Fibroblast of peridontal ligament (primary cell): ENCODE results near the gene LIX1L.
"Not testable (repeated sequence)": the region's sequence is repeated elsewhere in the genome, so short reads cannot be mapped to it uniquely, and the experiment has no call there.

Experiments used
- DNase-seq: peaks from one replicate; pipeline ENCODE4 v3.0.0-alpha.2; 2010; ENCODE audit errors: extremely low read depth

The LIX1L gene

GRCh38 chr1:145936247-145936646 is 21.6 kb downstream of the LIX1L start:
- no peak for DNase-seq

DNA sequence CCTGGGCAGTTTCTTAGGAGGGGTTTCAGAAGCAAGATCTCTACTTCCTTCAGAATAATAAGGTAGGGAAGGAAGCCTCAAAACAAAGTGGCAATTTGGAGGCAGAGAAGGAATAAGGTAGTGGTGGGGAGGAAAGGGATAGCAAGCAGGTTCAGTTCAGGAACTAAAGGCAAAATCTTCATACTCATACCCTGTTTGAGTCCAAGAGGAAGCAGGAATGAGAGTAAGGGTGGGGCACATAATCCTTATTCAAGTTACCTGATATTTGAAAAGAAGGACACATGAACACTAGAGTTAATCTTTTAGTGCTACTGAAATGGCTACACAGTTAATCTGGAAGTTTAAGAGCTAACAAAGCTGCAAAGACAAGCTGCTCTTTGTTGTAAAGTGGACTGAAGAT is 22.1 kb downstream of the LIX1L start:
- DNase-seq, result no peak

DNA sequence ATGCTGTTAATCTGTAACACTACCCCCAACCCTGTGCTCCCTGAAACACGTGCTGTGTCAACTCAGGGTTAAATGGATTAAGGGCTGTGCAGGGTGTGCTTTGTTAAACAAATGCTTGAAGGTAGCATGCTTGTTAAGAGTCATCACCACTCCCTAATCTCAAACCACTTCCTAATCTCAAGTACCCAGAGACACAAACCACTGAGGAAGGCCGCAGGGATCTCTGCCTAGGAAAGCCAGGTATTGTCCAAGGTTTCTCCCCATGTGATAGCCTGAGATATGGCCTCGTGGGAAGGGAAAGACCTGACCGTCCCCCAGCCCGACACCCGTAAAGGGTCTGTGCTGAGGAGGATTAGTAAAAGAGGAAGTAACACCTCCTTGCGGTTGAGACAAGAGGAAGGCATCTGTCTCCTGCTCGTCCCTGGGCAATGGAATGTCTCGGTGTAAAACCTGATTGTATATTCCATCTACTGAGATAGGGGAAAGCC is 25.3 kb downstream of the LIX1L start:
- not testable (repeated sequence) for DNase-seq

DNA sequence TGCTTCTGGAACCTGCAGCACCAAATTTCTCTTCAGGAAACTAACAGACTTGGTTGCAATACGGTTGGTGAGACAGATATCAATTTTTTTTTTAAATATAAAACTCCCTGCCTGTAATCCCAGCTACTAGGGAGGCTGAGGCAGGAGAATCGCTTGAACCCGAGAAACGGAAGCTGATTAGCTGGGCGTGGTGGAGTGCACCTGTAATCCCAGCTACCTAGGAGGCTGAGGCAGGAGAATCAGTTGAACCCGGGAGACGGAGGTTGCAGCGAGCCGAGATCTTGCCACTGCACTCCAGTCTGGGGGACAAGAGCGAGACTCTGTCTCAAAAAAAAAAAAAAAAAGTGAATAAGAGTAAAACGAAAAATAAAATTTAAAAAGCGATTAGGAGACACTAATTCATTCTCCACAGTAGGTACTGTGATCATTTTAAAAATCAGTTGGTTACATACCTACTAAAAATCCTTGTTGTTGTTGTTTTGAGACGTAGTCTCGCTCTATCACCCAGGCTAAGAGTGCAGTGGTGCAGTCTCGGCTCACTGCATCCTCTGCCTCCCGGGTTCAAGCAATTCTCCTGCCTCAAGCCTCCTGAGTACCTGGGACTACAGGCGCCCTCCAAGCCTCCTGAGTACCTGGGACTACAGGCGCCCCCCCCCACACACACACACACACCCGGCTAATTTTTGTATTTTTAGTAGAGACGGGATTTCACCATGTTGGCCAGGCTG is 29.7 kb downstream of the LIX1L start:
- DNase-seq, result no peak

DNA sequence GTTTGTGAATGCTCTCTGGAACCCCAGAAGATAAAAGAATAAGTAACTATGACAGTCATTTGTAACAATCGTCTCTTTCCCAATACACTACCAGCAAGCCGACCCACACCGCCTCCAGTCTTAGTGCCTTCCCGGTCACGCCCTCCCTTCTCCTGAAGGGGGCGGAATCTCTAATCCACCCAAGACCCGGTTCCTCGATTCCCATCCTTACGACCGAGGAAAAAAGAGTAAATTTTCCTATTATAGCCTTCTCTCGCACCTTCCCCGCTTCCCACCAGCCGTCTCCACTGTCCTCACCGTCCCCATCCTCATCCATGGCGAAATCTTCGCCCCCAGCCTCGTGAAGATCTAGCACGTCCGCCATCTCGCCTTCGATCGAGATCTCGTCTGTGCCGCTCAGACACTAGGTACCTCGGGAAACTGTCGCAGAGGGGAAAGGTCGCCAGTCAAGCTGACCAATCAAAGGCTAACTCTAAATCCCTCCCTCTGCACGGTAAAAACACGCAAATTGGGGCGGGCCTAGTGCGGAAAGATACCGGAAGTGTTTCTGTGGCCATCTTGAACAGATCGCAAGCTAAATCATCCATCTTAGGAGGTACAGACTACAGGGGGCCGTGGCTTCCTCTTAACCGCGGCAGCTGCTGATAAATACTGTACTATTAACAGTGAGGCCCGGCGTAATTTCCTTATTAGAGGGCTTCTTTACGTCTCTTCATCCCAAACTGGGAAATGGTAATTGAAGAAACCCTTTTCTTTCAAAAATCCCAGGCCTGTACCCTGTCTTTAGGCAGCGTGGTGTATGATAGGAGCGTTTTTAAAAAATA is 30.5 kb downstream of the LIX1L start, which contains the start of gene RBM8A:
Gene RBM8A, minus strand, starts transcription at position 422 of the 824 bp plus-strand sequence. Its CDS starts 58 bp downstream, at position 364.
- peak; percentile 99 for DNase-seq

- no peak for DNase-seq
Observed at GRCh38 chr1:145926686-145927062, 31.1 kb downstream of the LIX1L start.

DNA sequence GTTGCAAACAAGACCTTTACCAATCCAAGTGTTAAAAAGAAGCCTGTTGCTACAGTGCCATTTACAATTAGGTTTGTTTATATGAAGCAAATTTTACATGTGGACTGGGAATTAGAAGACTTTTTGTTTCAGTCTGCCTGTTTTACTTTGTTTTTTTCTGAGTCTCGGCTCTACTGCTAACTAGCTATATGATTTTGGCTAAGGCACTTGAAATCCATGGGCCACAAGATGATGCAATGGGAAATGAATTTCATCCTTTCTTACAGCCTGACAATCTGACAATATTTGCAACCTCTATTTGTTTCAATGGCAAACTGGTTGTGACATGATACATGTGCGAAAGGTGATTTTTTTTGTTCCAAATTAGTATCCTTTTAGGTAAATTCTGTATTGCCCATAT is 35.6 kb downstream of the LIX1L start:
- DNase-seq, result peak; percentile 68

DNA sequence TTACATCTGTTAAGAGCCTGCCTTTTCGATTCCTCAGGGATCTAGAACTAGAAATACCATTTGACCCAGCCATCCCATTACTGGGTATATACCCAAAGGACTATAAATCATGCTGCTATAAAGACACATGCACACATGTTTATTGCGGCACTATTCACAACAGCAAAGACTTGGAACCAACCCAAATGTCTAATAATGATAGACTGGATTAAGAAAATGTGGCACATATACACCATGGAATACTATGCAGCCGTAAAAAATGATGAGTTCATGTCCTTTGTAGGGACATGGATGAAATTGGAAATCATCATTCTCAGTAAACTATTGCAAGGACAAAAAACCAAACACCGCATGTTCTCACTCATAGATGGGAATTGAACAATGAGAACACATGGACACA is 37.5 kb downstream of the LIX1L start:
- DNase-seq, result not testable (repeated sequence)

- DNase-seq, result peak; percentile 43
Observed at GRCh38 chr1:145918992-145919939, 38.6 kb downstream of the LIX1L start.

- DNase-seq, result peak; percentile 85
Observed at GRCh38 chr1:145918144-145918991, 39.4 kb downstream of the LIX1L start, which contains the start of gene PEX11B. Gene PEX11B, minus strand, starts transcription at chr1:145918717. Its CDS starts 29 bp downstream, at chr1:145918688.

DNA sequence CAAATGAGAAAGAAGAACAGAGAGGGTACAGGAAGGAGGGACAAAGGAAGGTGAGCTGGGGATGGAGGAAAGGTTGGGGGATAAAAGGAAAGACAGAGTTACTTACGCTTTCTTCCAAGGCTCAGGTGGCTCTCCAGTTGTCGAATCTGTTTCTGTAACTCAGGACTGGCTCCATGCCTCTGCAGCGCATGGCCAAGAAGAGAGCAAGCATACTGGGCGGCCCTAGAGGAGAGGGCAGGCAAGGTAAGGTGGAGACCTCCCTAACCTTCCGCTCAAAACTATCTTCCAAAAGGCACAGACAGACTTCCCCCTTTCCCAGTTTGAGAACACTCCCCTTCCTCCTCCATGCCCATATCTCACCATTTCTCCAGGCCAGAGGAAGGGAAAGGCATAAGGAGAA is 40.2 kb downstream of the LIX1L start:
- DNase-seq, result no peak

DNA sequence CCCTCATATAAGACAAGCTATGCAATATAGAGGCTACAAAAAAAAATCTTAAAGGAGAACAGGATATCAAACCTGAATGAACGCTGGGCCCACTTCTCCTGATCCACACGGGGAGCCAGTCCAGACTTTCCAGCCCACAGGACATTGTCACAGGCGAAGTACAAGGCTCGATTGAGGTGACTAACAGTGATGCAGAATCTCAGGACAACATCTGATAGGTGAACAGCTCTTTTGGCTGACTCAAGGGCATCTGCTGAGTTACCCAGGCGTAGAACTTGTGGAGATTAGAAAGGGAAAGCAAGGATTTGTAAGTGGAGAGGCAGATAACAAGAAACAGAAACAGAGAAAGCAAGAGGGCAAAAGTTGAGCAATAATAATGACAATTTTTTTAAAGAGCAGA is 41.1 kb downstream of the LIX1L start:
- DNase-seq, result no peak

- DNase-seq, result no peak
Observed at GRCh38 chr1:145912128-145912641, 45.6 kb downstream of the LIX1L start.

GRCh38 chr1:145908653-145909052 is 49.2 kb downstream of the LIX1L start:
- peak; percentile 86 for DNase-seq

DNA sequence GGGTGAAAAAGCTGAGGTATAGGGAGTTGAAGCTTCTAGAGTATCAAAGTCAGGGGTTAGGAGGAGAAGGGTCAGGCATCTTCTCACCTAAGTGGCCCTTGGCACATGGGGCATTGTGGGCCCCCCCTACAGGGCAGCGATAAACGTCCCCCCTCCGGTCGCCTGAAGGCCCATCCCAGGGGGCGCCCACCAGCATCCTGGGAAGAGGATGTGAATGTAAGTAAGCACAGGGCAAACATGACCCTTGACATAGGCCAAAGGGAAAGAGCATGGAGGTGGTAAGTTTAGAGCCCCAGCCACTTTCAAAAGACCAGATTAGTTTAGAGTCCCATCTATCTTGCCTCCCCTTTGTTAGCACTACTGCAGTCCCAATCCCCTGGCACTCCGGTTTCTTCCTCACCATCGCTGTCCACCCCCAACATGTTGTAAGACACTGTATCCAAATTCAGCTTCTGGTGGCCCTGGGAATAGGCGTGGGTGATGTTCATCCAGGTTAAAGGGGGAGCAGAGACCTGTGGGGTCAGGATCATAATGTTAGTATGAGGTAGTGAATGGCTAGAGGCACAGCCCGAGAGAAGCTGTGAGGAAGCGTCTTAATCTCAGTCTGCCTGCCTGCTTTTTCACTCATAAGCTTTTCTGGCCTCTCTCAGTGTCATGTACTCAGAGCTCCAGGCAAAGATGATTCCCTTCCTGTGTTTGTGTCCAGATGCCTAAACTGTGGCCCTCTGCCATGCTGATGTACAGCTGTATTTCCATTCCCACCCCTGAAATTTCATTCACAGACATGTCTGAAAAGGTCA is 50.7 kb downstream of the LIX1L start:
- DNase-seq, result no peak

DNA sequence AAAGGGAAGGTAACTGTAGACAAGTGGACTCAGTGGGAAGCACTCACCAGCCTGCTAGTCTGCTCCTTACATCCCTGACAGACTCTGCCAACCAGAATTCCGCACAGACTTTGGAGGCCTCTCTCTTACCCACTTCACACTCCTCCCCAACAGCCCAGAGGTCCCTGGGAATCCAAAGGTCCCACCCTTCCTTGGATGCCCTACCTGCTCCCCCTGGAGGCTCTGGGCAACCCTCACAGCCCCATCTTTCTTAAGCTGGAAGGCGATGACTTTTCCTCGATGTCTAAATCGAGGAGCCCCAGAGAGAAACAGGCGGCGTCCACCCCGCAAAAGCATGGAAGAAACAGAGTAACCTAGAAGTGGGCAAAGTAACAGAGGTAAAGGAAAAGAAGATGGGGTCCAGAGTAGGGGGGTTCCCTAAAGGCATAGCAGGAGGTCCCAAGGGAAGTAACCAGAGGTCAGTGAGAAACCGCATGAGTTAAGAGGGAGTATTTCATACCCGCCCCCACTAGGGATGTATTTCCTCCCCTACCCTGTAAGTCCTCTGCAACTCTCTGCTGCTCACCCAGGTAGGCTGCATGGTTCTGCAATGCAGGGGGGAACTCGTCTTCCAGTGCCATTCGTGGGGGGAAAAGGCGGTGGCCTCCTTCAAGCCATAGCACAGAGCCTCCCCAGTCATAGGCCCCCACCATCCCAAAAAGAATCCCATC is 56.4 kb downstream of the LIX1L start:
- no peak for DNase-seq

DNA sequence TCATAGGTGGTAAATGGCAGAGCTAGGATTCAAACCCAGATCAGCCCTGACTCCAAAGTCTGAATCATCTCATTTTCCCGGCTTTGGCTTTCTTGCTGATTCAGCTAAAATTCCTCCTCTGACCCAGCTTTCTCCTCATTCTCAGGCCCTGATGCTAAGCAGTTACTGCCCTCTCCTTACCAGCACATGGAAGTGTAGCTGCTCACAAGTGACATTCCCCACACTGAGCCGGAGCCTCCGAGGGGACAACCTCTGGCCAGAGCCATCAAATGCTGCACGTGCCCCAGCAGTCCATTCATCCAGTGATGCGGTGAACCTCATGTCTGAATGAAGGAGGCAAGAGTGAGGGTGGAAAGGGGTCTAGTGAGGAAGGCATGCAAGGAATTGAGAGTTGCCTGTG is 59.1 kb downstream of the LIX1L start:
- no peak for DNase-seq

GRCh38 chr1:145897969-145898368 is 59.8 kb downstream of the LIX1L start:
- DNase-seq, result no peak

- DNase-seq, result no peak
Observed at GRCh38 chr1:145895471-145895870, 62.3 kb downstream of the LIX1L start.
